ENCODE measurements around the gene NRAP.

DNA sequence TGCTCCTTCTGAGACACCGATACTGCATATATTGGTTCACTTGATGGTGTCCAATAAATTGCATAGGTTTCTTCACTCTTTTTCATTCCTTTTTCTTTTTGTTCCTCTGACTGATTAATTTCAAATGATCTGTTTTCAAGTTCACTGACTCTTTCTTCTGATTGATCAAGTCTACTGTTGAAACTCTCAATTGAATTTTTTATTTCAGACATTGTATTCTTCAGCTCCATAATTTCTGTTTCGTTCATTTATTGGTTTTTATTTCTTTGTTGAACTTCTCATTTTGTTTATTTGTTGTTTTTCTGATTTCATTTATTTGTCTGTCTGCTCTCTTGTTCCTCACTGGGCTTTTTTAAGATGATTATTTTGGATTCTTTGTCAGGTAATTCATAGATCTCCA lies 29.5 kb upstream of the NRAP start:
- no peak for TF ChIP-seq CTCF (IDR thresholded peaks at IDR 0.05; ENCODE audit: poor library complexity, severe bottlenecking)
- TF ChIP-seq EZH2 (IDR thresholded peaks at IDR 0.05; ENCODE audit: borderline replicate concordance, insufficient read depth, low read length, poor library complexity, severe bottlenecking), result no peak
- TF ChIP-seq EP300 (conservative IDR thresholded peaks at IDR 0.05; ENCODE audit: poor library complexity, severe bottlenecking), result no peak
- TF ChIP-seq, protein P1, sequence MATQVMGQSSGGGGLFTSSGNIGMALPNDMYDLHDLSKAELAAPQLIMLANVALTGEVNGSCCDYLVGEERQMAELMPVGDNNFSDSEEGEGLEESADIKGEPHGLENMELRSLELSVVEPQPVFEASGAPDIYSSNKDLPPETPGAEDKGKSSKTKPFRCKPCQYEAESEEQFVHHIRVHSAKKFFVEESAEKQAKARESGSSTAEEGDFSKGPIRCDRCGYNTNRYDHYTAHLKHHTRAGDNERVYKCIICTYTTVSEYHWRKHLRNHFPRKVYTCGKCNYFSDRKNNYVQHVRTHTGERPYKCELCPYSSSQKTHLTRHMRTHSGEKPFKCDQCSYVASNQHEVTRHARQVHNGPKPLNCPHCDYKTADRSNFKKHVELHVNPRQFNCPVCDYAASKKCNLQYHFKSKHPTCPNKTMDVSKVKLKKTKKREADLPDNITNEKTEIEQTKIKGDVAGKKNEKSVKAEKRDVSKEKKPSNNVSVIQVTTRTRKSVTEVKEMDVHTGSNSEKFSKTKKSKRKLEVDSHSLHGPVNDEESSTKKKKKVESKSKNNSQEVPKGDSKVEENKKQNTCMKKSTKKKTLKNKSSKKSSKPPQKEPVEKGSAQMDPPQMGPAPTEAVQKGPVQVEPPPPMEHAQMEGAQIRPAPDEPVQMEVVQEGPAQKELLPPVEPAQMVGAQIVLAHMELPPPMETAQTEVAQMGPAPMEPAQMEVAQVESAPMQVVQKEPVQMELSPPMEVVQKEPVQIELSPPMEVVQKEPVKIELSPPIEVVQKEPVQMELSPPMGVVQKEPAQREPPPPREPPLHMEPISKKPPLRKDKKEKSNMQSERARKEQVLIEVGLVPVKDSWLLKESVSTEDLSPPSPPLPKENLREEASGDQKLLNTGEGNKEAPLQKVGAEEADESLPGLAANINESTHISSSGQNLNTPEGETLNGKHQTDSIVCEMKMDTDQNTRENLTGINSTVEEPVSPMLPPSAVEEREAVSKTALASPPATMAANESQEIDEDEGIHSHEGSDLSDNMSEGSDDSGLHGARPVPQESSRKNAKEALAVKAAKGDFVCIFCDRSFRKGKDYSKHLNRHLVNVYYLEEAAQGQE (IDR thresholded peaks at IDR 0.05; ENCODE audit: borderline replicate concordance), result no peak
- no peak for TF ChIP-seq POLR2AphosphoS5 (IDR thresholded peaks at IDR 0.05)

Measured in neural cell (in vitro differentiated cells).